Bronchial epithelial cell (primary cell): ENCODE measurements around the gene DUSP16. TPM values are rescaled to one million over a fixed set of nuclear protein-coding genes. Genes with fewer than 3 reads are reported as not detected.
A peak's percentile ranks its signal among the peaks of the same experiment; 100 is the strongest.
"Not testable (repeated sequence)": the region's sequence is repeated elsewhere in the genome, so short reads cannot be mapped to it uniquely, and the experiment has no call there.

Experiments
- DNase-seq: peaks from one replicate; pipeline ENCODE4 v3.0.0-alpha.2; 2010; ENCODE audit warnings: low read depth
- FAIRE-seq: peaks from 2 replicates; lab custom pipeline; 2011; peaks lifted over from hg19 to GRCh38; lab: Jason Lieb, UNC
- H3K27me3 ChIP-seq: 2 replicates; pipeline ENCODE4 v1.5.1; 2011; ENCODE audit warnings: low read length; ENCODE audit not compliant: control insufficient read depth, insufficient read depth
- H3K36me3 ChIP-seq: 2 replicates; pipeline ENCODE4 v1.5.1; 2011; ENCODE audit warnings: low read length; ENCODE audit not compliant: control insufficient read depth, insufficient read depth
- H3K4me3 ChIP-seq: 2 replicates; pipeline ENCODE4 v1.5.1; 2011; ENCODE audit warnings: mild to moderate bottlenecking, low read depth, low read length, control low read depth
- CTCF ChIP-seq: IDR thresholded peaks from 2 replicates; pipeline ENCODE4 v1.5.1; 2011; ENCODE audit warnings: mild to moderate bottlenecking, moderate library complexity, low read length, control low read depth, inconsistent platforms; ENCODE audit not compliant: insufficient read depth, severe bottlenecking
- total RNA-seq: library from RNA; depleted of rRNA; stranded (reverse); fragments of >200 nt; gene quantifications from 2 replicates; pipeline ENCODE4 v1.2.1, GENCODE V29; 2014

DUSP16 gene
- total RNA-seq, 1 donor from 2014 or later, result 14.2 TPM

GRCh38 chr12:12474931-12475795, 87.5 kb downstream of the DUSP16 start:
- no peak for TF ChIP-seq CTCF
- Histone ChIP-seq H3K27me3 (no peaks in the 10 kb centered on the region), H3K4me3 (no peak overlapping the region), H3K36me3 (peaks cover 7% of the 10 kb centered on the region)
- FAIRE-seq (no peak), DNase-seq (peak; percentile 20)

DNA sequence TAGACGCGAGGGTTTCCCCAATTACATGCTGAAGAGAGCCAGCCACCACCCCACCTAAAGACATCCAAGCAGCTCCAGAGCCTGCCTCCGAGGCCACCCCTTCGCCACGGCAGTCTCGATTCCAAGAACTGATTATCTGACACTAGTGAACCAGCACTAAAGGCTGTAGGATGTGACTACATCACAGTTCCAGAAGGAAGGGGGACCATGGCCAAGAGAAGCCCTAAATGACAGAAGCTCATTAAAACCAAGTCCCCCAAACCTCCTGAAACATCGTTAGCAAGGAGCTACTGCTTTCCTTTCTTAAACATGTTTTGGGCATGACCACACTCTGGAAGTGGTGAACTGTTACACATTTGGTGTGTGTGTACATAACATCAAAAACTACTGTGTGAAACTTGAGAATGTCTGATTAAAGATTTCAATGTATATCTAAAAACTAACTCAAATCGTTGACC, 88.2 kb downstream of the DUSP16 start:
- H3K27me3 ChIP-seq, result no peaks in the 10 kb centered on the region
- no peak for TF ChIP-seq CTCF
- H3K36me3 ChIP-seq, result peaks cover 7% of the 10 kb centered on the region
- DNase-seq (no peak), FAIRE-seq (no peak)
- no peak overlapping the region for H3K4me3 ChIP-seq

- H3K27me3 ChIP-seq, result no peaks in the 10 kb centered on the region
- FAIRE-seq, result no peak
- DNase-seq, result no peak
- H3K36me3 ChIP-seq, result peaks cover 7% of the 10 kb centered on the region
- TF ChIP-seq CTCF, result no peak
- H3K4me3 ChIP-seq, result no peak overlapping the region
Observed at GRCh38 chr12:12473223-12473622, 89.4 kb downstream of the DUSP16 start.

DNA sequence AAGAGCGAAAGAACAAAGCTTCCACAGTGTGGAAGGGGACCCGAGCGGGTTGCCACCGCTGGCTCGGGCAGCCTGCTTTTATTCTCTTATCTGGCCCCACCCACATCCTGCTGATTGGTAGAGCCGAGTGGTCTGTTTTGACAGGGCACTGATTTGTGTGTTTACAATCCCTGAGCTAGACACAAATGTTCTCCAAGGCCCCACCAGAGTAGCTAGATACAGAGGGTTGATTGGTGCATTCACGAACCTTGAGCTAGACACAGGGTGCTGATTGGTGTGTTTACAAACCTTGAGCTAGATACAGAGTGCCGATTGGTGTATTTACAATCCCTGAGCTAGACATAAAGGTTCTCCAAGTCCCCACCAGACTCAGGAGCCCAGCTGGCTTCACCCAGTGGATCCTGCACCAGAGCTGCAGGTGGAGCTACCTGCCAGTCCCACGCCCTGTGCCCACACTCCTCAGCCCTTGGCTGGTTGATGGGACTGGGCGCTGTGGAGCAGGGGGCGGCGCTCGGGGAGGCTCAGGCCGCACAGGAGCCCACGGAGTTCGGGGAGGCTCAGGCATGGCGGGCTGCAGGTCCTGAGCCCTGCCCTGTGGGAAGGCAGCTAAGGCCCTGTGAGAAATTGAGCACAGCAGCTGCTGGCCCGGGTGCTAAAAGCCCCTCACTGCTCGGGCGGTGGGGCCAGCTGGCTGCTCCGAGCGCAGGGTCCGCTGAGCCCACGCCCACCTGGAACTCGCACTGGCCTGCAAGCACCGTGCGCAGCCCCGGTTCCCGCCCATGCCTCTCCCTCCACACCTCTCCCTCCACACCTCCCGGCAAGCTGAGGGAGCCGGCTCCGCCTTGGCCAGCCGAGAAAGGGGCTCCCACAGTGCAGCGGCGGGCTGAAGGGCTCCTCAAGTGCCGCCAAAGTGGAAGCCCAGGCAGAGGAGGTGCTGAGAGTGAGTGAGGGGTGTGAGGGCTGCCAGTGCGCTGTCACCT, 90.4 kb downstream of the DUSP16 start:
- H3K36me3 ChIP-seq, DNase-seq, H3K4me3 ChIP-seq, FAIRE-seq, H3K27me3 ChIP-seq: not testable (repeated sequence)

DNA sequence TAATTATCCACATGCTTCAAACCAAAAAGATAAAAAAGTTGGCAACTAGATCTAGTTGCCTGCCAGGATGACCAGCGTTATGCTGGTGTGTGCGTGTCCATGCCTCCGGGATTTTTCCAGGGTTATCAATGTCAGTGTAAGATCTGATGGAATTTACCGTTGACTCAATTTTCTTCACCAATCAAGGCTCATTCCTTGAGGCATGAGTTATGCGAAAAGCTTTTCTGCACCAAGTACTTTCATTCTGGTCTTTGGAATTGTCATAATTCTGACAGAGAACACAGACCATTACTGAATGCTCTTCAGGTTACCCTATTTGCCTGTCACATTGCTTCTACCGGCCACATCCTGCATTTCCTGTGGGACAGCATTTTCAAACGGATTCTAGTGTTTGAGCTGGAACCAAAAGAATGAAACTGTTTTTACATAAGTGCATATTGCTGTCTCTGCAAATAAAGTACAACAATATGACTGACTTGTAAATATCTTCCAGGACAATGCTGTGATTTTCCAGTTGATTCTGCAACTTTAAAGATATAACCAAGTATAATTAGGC, 91.8 kb downstream of the DUSP16 start:
- FAIRE-seq (no peak), DNase-seq (peak; percentile 61)
- Histone ChIP-seq H3K4me3 (no peak overlapping the region), H3K27me3 (no peaks in the 10 kb centered on the region), H3K36me3 (no peaks in the 10 kb centered on the region)
- TF ChIP-seq CTCF, result no peak

DNA sequence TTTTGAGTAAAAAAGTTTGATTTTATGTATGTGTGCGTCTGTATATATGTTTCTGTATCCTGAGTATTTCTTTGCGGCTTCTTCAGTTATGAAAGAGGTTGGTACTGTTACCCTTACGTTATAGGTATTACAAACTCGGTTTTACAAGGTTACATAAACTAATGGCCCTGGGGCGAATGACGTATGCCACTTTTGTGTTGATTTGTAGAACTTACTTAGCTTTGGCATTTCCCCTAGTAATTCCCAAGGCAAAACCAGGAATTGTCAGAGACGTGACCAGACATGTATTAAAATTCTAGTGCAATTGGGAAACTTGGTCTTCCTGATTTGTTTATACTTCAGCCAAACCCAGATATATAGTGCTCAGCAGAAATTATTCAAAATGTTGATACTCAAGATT, 93.3 kb downstream of the DUSP16 start:
- no peak overlapping the region for H3K4me3 ChIP-seq
- no peaks in the 10 kb centered on the region for H3K36me3 ChIP-seq
- no peaks in the 10 kb centered on the region for H3K27me3 ChIP-seq
- DNase-seq (peak; percentile 100), FAIRE-seq (no peak)
- no peak for TF ChIP-seq CTCF
